ENCODE measurements around the gene PRAME. TPM values are rescaled to one million over a fixed set of nuclear protein-coding genes. Genes with fewer than 3 reads are reported as not detected.

PRAME gene
- total RNA-seq, 4 donors from 2014 or later: not detected

DNA sequence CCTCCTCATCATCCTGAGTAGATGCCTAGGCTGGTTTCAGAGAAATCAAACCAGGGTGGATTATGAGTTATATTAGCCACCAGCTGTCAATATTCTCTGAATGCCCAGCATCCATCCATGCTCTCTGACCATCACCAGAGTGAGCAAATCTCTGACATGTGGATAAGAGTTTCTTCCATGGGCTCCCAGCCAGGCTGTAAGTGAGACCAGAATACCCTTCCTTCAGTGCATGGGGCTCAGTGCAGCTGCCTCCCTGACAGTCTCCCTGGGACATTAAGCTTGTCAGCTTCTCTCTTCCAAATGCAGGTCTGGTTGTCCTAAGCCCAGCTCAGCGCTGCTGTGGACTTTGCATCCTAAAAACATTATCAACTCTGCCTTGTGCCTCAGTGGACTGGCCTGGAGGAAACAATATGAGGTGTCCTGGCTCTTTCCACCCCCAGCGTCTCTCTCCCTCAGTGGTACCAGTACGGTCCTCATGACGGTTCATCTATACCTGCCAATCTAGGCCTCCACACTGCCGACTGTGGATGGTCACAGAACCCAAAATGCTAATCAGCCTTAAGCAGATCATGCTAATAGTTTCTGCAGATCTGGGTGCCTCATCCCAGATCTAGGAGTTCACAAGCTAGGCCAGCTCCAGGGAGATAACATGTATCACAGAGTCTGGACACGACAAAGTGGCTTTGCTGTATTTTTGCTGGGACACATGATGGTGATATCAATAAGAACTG is 41.6 kb upstream of the PRAME start:
- Histone ChIP-seq H3K4me3 (no peak overlapping the region), H3K36me3 (no peaks in the 10 kb centered on the region), H3K27me3 (peaks cover 4% of the 10 kb centered on the region), H3K27ac (no peak overlapping the region), H3K9me3 (no peaks in the 10 kb centered on the region), H3K4me1 (no peaks in the 10 kb centered on the region)
- 77 to 80% methylated on average over 2 to 4 of the region's 6 CpGs for WGBS, 2 donors (ENCODE audit: low coverage in 1 of 2)
- no peak for ATAC-seq
- TF ChIP-seq POLR2A (IDR thresholded peaks at IDR 0.05) (no peak), POLR2AphosphoS5 (IDR thresholded peaks at IDR 0.05) (no peak), EP300 (IDR thresholded peaks at IDR 0.05) (no peak)
- TF ChIP-seq, protein P1, sequence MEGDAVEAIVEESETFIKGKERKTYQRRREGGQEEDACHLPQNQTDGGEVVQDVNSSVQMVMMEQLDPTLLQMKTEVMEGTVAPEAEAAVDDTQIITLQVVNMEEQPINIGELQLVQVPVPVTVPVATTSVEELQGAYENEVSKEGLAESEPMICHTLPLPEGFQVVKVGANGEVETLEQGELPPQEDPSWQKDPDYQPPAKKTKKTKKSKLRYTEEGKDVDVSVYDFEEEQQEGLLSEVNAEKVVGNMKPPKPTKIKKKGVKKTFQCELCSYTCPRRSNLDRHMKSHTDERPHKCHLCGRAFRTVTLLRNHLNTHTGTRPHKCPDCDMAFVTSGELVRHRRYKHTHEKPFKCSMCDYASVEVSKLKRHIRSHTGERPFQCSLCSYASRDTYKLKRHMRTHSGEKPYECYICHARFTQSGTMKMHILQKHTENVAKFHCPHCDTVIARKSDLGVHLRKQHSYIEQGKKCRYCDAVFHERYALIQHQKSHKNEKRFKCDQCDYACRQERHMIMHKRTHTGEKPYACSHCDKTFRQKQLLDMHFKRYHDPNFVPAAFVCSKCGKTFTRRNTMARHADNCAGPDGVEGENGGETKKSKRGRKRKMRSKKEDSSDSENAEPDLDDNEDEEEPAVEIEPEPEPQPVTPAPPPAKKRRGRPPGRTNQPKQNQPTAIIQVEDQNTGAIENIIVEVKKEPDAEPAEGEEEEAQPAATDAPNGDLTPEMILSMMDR (IDR thresholded peaks at IDR 0.05): no peak

DNA sequence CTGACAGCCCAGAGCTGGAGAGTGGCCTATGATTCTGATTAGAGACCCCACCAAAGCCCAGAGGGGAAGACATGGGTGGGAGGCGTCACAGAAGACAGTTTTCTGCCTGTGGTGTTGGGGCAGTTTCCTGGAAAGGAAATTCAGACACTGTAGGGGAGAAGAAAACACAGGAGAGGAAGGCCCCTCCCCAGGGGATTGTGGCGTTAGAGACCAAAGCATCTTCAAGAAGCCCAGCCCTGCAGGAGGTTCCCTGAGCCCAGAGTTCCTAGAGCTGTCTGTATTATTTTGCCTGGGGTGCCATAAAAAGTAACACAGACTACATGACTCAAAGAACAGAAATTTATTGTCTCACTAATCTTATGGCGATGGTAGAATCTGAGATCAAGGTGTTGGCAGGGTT is 40.2 kb upstream of the PRAME start:
- no peaks in the 10 kb centered on the region for H3K4me1 ChIP-seq
- H3K27me3 ChIP-seq: peaks cover 18% of the 10 kb centered on the region
- H3K9me3 ChIP-seq: no peaks in the 10 kb centered on the region
- H3K36me3 ChIP-seq: no peaks in the 10 kb centered on the region
- 48 to 82% methylated on average over 2 to 3 of the region's 3 CpGs for WGBS, 2 donors (ENCODE audit: low coverage in 1 of 2)
- H3K4me3 ChIP-seq: no peak overlapping the region
- TF ChIP-seq POLR2AphosphoS5 (IDR thresholded peaks at IDR 0.05) (no peak), EP300 (IDR thresholded peaks at IDR 0.05) (no peak), POLR2A (IDR thresholded peaks at IDR 0.05) (no peak)
- TF ChIP-seq, protein P1 (IDR thresholded peaks at IDR 0.05): no peak
- H3K27ac ChIP-seq: no peak overlapping the region
- ATAC-seq: no peak

DNA sequence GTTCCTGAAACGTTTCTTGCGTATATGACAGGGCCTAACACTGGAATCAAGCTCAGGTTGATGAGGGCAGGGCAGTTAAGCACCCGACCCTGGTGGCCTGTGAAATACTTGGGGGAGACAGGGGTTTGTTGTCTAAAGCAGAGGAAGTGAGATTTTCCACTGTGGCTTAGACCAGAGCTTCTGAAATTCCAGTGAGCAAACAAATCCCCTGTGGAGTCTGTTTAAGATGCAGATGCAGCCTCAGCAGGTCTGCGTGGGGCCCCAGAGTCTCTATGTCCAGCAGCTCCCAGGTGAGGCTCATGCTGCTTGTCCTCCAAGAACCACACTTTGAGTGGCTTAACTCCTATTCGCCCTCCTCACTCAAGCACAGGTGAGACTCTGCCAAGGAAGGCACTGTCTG is 39.1 kb upstream of the PRAME start:
- H3K27ac ChIP-seq: no peak overlapping the region
- no peaks in the 10 kb centered on the region for H3K36me3 ChIP-seq
- WGBS, 2 donors (ENCODE audit: low coverage in 1 of 2): 20 to 45% methylated on average over 1 to 4 of the region's 5 CpGs
- H3K4me1 ChIP-seq: no peaks in the 10 kb centered on the region
- no peaks in the 10 kb centered on the region for H3K9me3 ChIP-seq
- peaks cover 20% of the 10 kb centered on the region for H3K27me3 ChIP-seq
- H3K4me3 ChIP-seq: no peak overlapping the region
- no peak for ATAC-seq
- TF ChIP-seq POLR2AphosphoS5 (IDR thresholded peaks at IDR 0.05) (no peak), POLR2A (IDR thresholded peaks at IDR 0.05) (no peak), EP300 (IDR thresholded peaks at IDR 0.05) (no peak)
- TF ChIP-seq, protein P1 (IDR thresholded peaks at IDR 0.05): no peak

DNA sequence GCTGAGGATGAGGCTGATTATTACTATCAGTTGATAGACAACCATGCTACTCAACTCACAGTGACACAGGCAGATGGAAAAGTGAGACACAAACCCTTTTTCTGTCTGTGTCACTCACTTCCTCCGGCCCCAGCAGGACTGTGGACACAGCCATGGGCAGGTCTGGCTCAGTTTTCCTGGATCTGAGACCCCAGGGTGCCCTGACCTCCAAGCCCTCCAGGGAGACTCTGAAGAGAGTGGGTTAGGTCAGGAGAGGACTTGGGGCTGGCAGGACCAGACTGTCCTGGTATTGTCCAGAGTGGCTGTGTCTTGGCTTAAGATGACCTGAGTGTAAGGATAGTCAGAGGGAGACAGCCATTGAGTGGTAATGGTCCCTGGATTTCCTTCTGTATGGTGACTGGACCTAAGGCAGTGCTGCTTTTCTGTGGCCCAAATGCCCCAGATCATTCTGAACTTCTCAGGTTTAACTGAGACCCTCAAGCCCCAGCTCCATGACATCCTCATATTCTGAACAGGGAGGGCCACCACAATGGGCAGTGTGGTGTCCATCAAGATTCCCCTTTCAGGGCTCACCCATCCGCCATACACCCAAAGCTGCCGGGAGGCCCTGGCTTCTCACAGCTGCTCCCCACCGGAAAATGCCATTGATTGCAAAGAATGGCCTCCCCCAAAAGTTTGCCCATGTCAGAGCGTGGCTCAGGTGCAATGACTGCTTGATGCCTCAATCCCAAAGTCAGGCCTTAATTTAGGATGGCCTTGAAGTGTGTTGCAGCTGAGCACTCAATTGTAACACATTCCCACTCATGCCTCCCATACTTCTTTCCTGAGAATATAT is 36.2 kb upstream of the PRAME start:
- H3K4me3 ChIP-seq: no peak overlapping the region
- TF ChIP-seq EP300 (IDR thresholded peaks at IDR 0.05): no peak
- no peak for TF ChIP-seq POLR2AphosphoS5 (IDR thresholded peaks at IDR 0.05)
- TF ChIP-seq POLR2A (IDR thresholded peaks at IDR 0.05): no peak
- TF ChIP-seq, protein P1 (IDR thresholded peaks at IDR 0.05): no peak
- 71% methylated on average over 5 of the region's 5 CpGs; no CpG with 5 or more reads in 1 of the 2 donors for WGBS, 2 donors (ENCODE audit: low coverage in 1 of 2)
- no peak overlapping the region for H3K27ac ChIP-seq
- peaks cover 29% of the 10 kb centered on the region for H3K27me3 ChIP-seq
- ATAC-seq: no peak
- H3K36me3 ChIP-seq: no peaks in the 10 kb centered on the region
- no peaks in the 10 kb centered on the region for H3K4me1 ChIP-seq
- no peaks in the 10 kb centered on the region for H3K9me3 ChIP-seq

All from gastroesophageal sphincter (tissue), 4 donors.